ENCODE results near the gene AIF1. TPM values are rescaled to one million over a fixed set of nuclear protein-coding genes. Genes with fewer than 3 reads are reported as not detected.

Gene AIF1
- total and polyA plus RNA-seq, 4 experiments from 2014 or later = 5.2 to 11.0 (median 9.1) TPM

DNA sequence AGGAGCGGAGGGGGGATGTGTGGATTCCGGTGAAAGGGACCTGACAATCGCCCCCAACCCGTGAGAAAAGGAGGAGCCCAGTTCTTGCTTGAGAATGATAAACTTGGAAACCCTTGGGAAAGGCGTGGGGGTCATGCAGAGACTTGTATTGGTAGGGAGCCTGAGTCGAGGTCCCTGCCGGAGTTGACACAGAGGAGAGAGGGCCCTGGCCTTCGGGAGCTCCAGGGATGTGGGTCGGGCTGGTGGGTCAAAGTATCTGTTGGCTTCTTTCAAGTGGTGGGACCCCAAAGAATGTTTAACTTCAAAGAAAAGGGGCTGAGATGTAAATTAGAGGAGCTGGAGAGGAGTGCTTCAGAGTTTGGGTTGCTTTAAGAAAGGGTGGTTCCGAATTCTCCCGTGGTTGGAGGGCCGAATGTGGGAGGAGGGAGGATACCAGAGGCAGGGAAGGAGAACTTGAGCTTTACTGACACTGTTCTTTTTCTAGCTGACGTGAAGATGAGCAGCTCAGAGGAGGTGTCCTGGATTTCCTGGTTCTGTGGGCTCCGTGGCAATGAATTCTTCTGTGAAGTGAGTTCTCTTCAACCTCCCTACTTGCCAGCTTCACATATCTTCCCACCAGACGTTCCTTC, 51.4 kb downstream of the AIF1 start:
- peaks cover 47 to 72% of the 10 kb centered on the region in 2 donors for H3K36me3 Mint-ChIP-seq
- peak overlapping the region; percentile 89 to 100 (median 96) for H3K4me3 Mint-ChIP-seq
- H3K36me3 ChIP-seq (ENCODE audit: insufficient read depth, low read length) = peaks cover 55% of the 10 kb centered on the region

More for the DNA sequence above, 51.4 kb downstream of the AIF1 start:
- Histone ChIP-seq H3K27me3 (ENCODE audit: insufficient read depth, low read length) (no peaks in the 10 kb centered on the region), H3K4me3 (ENCODE audit: low read length in 2 of 2) (peak overlapping the region; percentile 94 to 96), H3K27ac (ENCODE audit: low read depth, low read length) (peak overlapping the region; percentile 92), H3K9me3 (ENCODE audit: control insufficient read depth in 1 of 2, low read length in 2 of 2) (no peaks in the 10 kb centered on the region), H3K4me1 (ENCODE audit: insufficient read depth, low read length) (peaks cover 52% of the 10 kb centered on the region)
- no peaks in the 10 kb centered on the region for H3K27me3 Mint-ChIP-seq
- POLR2A ChIA-PET (ENCODE audit: partially characterized antibody) = interaction anchor here (0.6 to 8.6 kb wide), 11 partner anchors 13 to 236 kb away, joined by 3 to 269 read pairs (median 4); partner anchors contain the start of genes ABHD16A, APOM, BAG6 and HSPA1B
- peaks cover 29 to 60% (median 45%) of the 10 kb centered on the region in 4 donors for H3K4me1 Mint-ChIP-seq
- no peaks in the 10 kb centered on the region for H3K9me3 Mint-ChIP-seq
- DNase-seq = no peak
- intact Hi-C loops (cut with micrococcal nuclease) = loop anchor here (5.0 to 10.0 kb wide), 2 partner anchors 231 to 1538 kb away; partner anchors contain the start of genes EHMT2, HSD17B8, RING1 and RXRB
- peak overlapping the region; percentile 94 to 100 (median 99) for H3K27ac Mint-ChIP-seq
- CTCF ChIA-PET (ENCODE audit: partially characterized antibody) = interaction anchor here (1.0 to 4.6 kb wide), 3 partner anchors 13 to 164 kb away, joined by 3 to 28 read pairs (median 3); partner anchors contain the start of genes APOM, BAG6 and DDX39B

Small RNAs within 50 kb of the gene (microRNA-seq; reads per million reads assigned to microRNA genes)
- gene MIR6832 (ENCODE audit: borderline microRNAs expressed, borderline number of aligned reads, borderline replicate concordance) = not detected

Other genes with a start within 250 kb of the AIF1 start
Only the 30 nearest of the 35 such genes appear.
- gene MICB, start 117.1 kb upstream of the AIF1 start, total RNA-seq = 10 to 100 TPM; 21.4 to 26.3 TPM
- gene MICB, start 117.1 kb upstream of the AIF1 start, polyA plus RNA-seq = 10 to 100 TPM in 1 of 2 donors, 1 to 10 TPM in 1; 8.0 to 11.5 TPM
- gene MCCD1, start 86.3 kb upstream of the AIF1 start, total RNA-seq = not detected
- not detected for gene MCCD1, start 86.3 kb upstream of the AIF1 start, polyA plus RNA-seq
- gene DDX39B, start 73.2 kb upstream of the AIF1 start, total RNA-seq = 100 to 1,000 TPM; 729 to 737 TPM
- 10 to 100 TPM; 65.6 to 94.3 TPM for gene DDX39B, start 73.2 kb upstream of the AIF1 start, polyA plus RNA-seq
- gene ATP6V1G2, start 68.6 kb upstream of the AIF1 start, total RNA-seq = 1 to 10 TPM; 6.0 to 7.2 TPM
- gene ATP6V1G2, start 68.6 kb upstream of the AIF1 start, polyA plus RNA-seq = under 1 TPM; 0.84 to 1.00 TPM
- 10 to 100 TPM in 1 of 2 experiments, 1 to 10 TPM in 1; 9.8 to 13.3 TPM for gene NFKBIL1, start 67.6 kb upstream of the AIF1 start, total RNA-seq
- gene NFKBIL1, start 67.6 kb upstream of the AIF1 start, polyA plus RNA-seq = 1 to 10 TPM; 5.7 to 7.4 TPM
- gene LTA, start 42.9 kb upstream of the AIF1 start, total RNA-seq = 10 to 100 TPM; 17.3 to 17.5 TPM
- 10 to 100 TPM; 27.7 to 31.1 TPM for gene LTA, start 42.9 kb upstream of the AIF1 start, polyA plus RNA-seq
- 10 to 100 TPM; 25.0 to 28.2 TPM for gene TNF, start 39.7 kb upstream of the AIF1 start, total RNA-seq
- gene TNF, start 39.7 kb upstream of the AIF1 start, polyA plus RNA-seq = 10 to 100 TPM in 1 of 2 donors, 1 to 10 TPM in 1; 3.9 to 10.1 TPM
- 100 to 1,000 TPM; 802 to 835 TPM for gene LTB, start 32.8 kb upstream of the AIF1 start, total RNA-seq
- gene LTB, start 32.8 kb upstream of the AIF1 start, polyA plus RNA-seq = 1,000 to 10,000 TPM; 2,431 to 3,276 TPM
- gene LST1, start 29.0 kb upstream of the AIF1 start, total RNA-seq = 10 to 100 TPM; 13.6 to 20.3 TPM
- 10 to 100 TPM; 30.4 to 34.8 TPM for gene LST1, start 29.0 kb upstream of the AIF1 start, polyA plus RNA-seq
- gene NCR3, start 22.2 kb upstream of the AIF1 start, total RNA-seq = 1 to 10 TPM; 3.0 to 4.6 TPM
- gene NCR3, start 22.2 kb upstream of the AIF1 start, polyA plus RNA-seq = 10 to 100 TPM; 28.4 to 28.7 TPM
- 100 to 1,000 TPM; 214 to 218 TPM for gene PRRC2A, start 5.5 kb downstream of the AIF1 start, total RNA-seq
- gene PRRC2A, start 5.5 kb downstream of the AIF1 start, polyA plus RNA-seq = 10 to 100 TPM in 1 of 2 donors, under 1 TPM in 1; 0.09 to 12.1 TPM
- 100 to 1,000 TPM; 296 to 325 TPM for gene BAG6, start 37.4 kb downstream of the AIF1 start, total RNA-seq
- gene BAG6, start 37.4 kb downstream of the AIF1 start, polyA plus RNA-seq = 10 to 100 TPM; 12.0 to 23.1 TPM
- 1 to 10 TPM; 1.3 to 1.5 TPM for gene APOM, start 40.7 kb downstream of the AIF1 start, total RNA-seq
- 1 to 10 TPM; 4.9 to 5.2 TPM for gene APOM, start 40.7 kb downstream of the AIF1 start, polyA plus RNA-seq
- gene C6orf47, start 45.5 kb downstream of the AIF1 start, total RNA-seq = 10 to 100 TPM; 37.5 to 39.9 TPM
- gene C6orf47, start 45.5 kb downstream of the AIF1 start, polyA plus RNA-seq = 10 to 100 TPM; 15.8 to 29.7 TPM
- 10 to 100 TPM; 25.1 to 25.5 TPM for gene GPANK1, start 49.8 kb downstream of the AIF1 start, total RNA-seq
- gene GPANK1, start 49.8 kb downstream of the AIF1 start, polyA plus RNA-seq = 10 to 100 TPM; 16.7 to 19.5 TPM
- 100 to 1,000 TPM; 141 to 148 TPM for gene CSNK2B, start 50.8 kb downstream of the AIF1 start, total RNA-seq
- 100 to 1,000 TPM; 183 to 232 TPM for gene CSNK2B, start 50.8 kb downstream of the AIF1 start, polyA plus RNA-seq
- 10 to 100 TPM; 39.3 to 39.8 TPM for gene LY6G5B, start 54.7 kb downstream of the AIF1 start, total RNA-seq
- under 1 TPM in 1 of 2 donors, not detected in 1; 0.98 TPM for gene LY6G5B, start 54.7 kb downstream of the AIF1 start, polyA plus RNA-seq
- 1 to 10 TPM; 4.4 to 4.5 TPM for gene LY6G5C, start 65.8 kb downstream of the AIF1 start, total RNA-seq
- gene LY6G5C, start 65.8 kb downstream of the AIF1 start, polyA plus RNA-seq = 10 to 100 TPM in 1 of 2 donors, 1 to 10 TPM in 1; 8.9 to 11.8 TPM
- 10 to 100 TPM; 66.0 to 69.2 TPM for gene ABHD16A, start 88.1 kb downstream of the AIF1 start, total RNA-seq
- 10 to 100 TPM; 35.9 to 46.8 TPM for gene ABHD16A, start 88.1 kb downstream of the AIF1 start, polyA plus RNA-seq
- gene LY6G6F, start 91.6 kb downstream of the AIF1 start, total RNA-seq = not detected
- gene LY6G6F, start 91.6 kb downstream of the AIF1 start, polyA plus RNA-seq = not detected
- gene LY6G6D, start 100.1 kb downstream of the AIF1 start, total RNA-seq = not detected
- gene LY6G6D, start 100.1 kb downstream of the AIF1 start, polyA plus RNA-seq = not detected
- not detected for gene LY6G6C, start 106.5 kb downstream of the AIF1 start, total RNA-seq
- not detected for gene LY6G6C, start 106.5 kb downstream of the AIF1 start, polyA plus RNA-seq
- not detected for gene MPIG6B, start 108.1 kb downstream of the AIF1 start, total RNA-seq
- gene MPIG6B, start 108.1 kb downstream of the AIF1 start, polyA plus RNA-seq = not detected
- 1 to 10 TPM; 5.4 to 7.4 TPM for gene DDAH2, start 114.1 kb downstream of the AIF1 start, total RNA-seq
- gene DDAH2, start 114.1 kb downstream of the AIF1 start, polyA plus RNA-seq = 10 to 100 TPM; 16.4 to 19.8 TPM
- 10 to 100 TPM; 91.0 to 98.3 TPM for gene CLIC1, start 121.3 kb downstream of the AIF1 start, total RNA-seq
- 100 to 1,000 TPM; 462 to 601 TPM for gene CLIC1, start 121.3 kb downstream of the AIF1 start, polyA plus RNA-seq
- gene MSH5, start 124.8 kb downstream of the AIF1 start, total RNA-seq = 10 to 100 TPM; 11.4 to 12.1 TPM
- gene MSH5, start 124.8 kb downstream of the AIF1 start, polyA plus RNA-seq = 1 to 10 TPM in 1 of 2 donors, under 1 TPM in 1; 0.95 to 3.2 TPM
- gene SAPCD1, start 147.4 kb downstream of the AIF1 start, total RNA-seq = 1 to 10 TPM; 2.7 to 3.7 TPM
- under 1 TPM in 1 of 2 donors, not detected in 1; 0.89 TPM for gene SAPCD1, start 147.4 kb downstream of the AIF1 start, polyA plus RNA-seq
- gene VWA7, start 162.1 kb downstream of the AIF1 start, total RNA-seq = 1 to 10 TPM; 1.0 to 1.7 TPM
- 1 to 10 TPM in 1 of 2 donors, under 1 TPM in 1; 1.00 to 2.5 TPM for gene VWA7, start 162.1 kb downstream of the AIF1 start, polyA plus RNA-seq
- 10 to 100 TPM; 39.6 to 46.8 TPM for gene VARS1, start 180.5 kb downstream of the AIF1 start, total RNA-seq
- gene VARS1, start 180.5 kb downstream of the AIF1 start, polyA plus RNA-seq = 10 to 100 TPM; 43.4 to 45.9 TPM
- 10 to 100 TPM; 30.0 to 34.6 TPM for gene LSM2, start 191.7 kb downstream of the AIF1 start, total RNA-seq
- gene LSM2, start 191.7 kb downstream of the AIF1 start, polyA plus RNA-seq = 10 to 100 TPM; 67.4 to 80.4 TPM